ENCODE data around the gene OR6C3.
"Not testable (repeated sequence)": the region's sequence is repeated elsewhere in the genome, so short reads cannot be mapped to it uniquely, and the experiment has no call there.

The OR6C3 gene

GRCh38 chr12:55330446-55330845 lies at the start of gene OR6C3:
TSS of gene OR6C3 (plus strand) at chr12:55330746. CDS start at chr12:55331701, 955 bp downstream.
- DNase-seq, result no peak

- DNase-seq, result no peak
These were observed 49.6 kb upstream of the OR6C3 start for GRCh38 chr12:55280991-55281390.

- no peak for DNase-seq
These were observed 40.5 kb upstream of the OR6C3 start for GRCh38 chr12:55289999-55290398.

GRCh38 chr12:55296469-55296868 lies 34.1 kb upstream of the OR6C3 start, which contains the start of gene OR6C6:
TSS of gene OR6C6 (minus strand) at chr12:55296569. CDS start at chr12:55295232, 1,337 bp downstream.
- DNase-seq, result no peak

GRCh38 chr12:55314043-55314442 lies 16.5 kb upstream of the OR6C3 start, which contains the start of gene OR6C1:
TSS of gene OR6C1 (plus strand) at chr12:55314343. CDS start at chr12:55320600, 6,257 bp downstream.
- no peak for DNase-seq

- no peak for DNase-seq
These were observed 10.3 kb upstream of the OR6C3 start for GRCh38 chr12:55320201-55320600.

- not testable (repeated sequence) for DNase-seq
These were observed 4.7 kb upstream of the OR6C3 start for GRCh38 chr12:55325801-55326200.

- DNase-seq, result no peak
These were observed 5.5 kb downstream of the OR6C3 start for GRCh38 chr12:55336002-55336401.

GRCh38 chr12:55355338-55355737 lies 24.8 kb downstream of the OR6C3 start:
- DNase-seq, result not testable (repeated sequence)

GRCh38 chr12:55362675-55363074 lies 32.1 kb downstream of the OR6C3 start, which contains the start of gene OR6C75:
TSS of gene OR6C75 (plus strand) at chr12:55362975. CDS start at chr12:55365111, 2,136 bp downstream.
- DNase-seq, result no peak

GRCh38 chr12:55365086-55365485 lies 34.5 kb downstream of the OR6C3 start:
- DNase-seq, result no peak

- no peak for DNase-seq
These were observed 42.0 kb downstream of the OR6C3 start for GRCh38 chr12:55372521-55372920.

Measured in GF-D8 (cell line).